HepG2 (cell line): ENCODE measurements around the gene NLRC3. TPM values are rescaled to one million over a fixed set of nuclear protein-coding genes. Genes with fewer than 3 reads are reported as not detected.

Source experiments
- ATAC-seq: fragments of 200-7000 bp; cut with Tn5 transposase; 3 replicates; pipeline ENCODE4 v1.9.1; 2020; ENCODE audit warnings: mild to moderate bottlenecking, moderate library complexity
- BruUV-seq: library from RNA; stranded (reverse); fragments of 400-500 nt; replicated peaks from 2 replicates; lab custom pipeline; 2021; lab: Mats Ljungman, UMichigan
- CTCF ChIA-PET: fragments of 300-600 bp; formaldehyde crosslinking; extraction: SDS; loops from one replicate; lab custom pipeline; 2021; ENCODE audit warnings: low total read pairs, inconsistent platforms, low intra/inter-chr PET ratio; lab: Yijun Ruan, JAX
- POLR2A ChIA-PET: fragments of 350-600 bp; sonication (Branson Sonifier 250); formaldehyde crosslinking; loops from one replicate; lab custom pipeline; 2020; ENCODE audit warnings: antibody characterized with exemption, inconsistent platforms; lab: Yijun Ruan, JAX
- DNase-seq: peaks from one replicate; pipeline ENCODE4 v3.0.0-alpha.2; 2015; ENCODE audit warnings: low spot score
- FAIRE-seq: peaks from 3 replicates; lab custom pipeline; 2011; peaks lifted over from hg19 to GRCh38; lab: Jason Lieb, UNC
- H2AFZ ChIP-seq: one replicate; pipeline ENCODE4 v1.6.1; 2011; ENCODE audit warnings: low read length, inconsistent platforms
- H3K27ac ChIP-seq: fragments of 300-600 bp; 3 replicates; pipeline ENCODE4 v1.8.0; 2011; ENCODE audit warnings: mixed run types, mild to moderate bottlenecking, mixed read lengths, low read length, inconsistent platforms; ENCODE audit not compliant: insufficient read depth; ENCODE audit errors: extremely low read length
- H3K27me3 ChIP-seq, 2 experiments: fragments of 200-600 bp in 1 of 2; 2 replicates in 1 of 2; 3 replicates in 1 of 2; pipeline versions ENCODE4 v1.6.0 to v1.8.0; 2011; ENCODE audit warnings: low read length in 2 of 2, mild to moderate bottlenecking in 2 of 2, moderate library complexity in 2 of 2, inconsistent platforms in 1 of 2; ENCODE audit not compliant: insufficient read depth in 2 of 2, control insufficient read depth in 1 of 2
- H3K36me3 ChIP-seq, 2 experiments: fragments of 200-600 bp in 1 of 2; replicated peaks in 1 of 2; 2 replicates in 1 of 2; 3 replicates in 1 of 2; pipeline versions ENCODE4 v1.5.1 to v1.8.0; 2011; ENCODE audit warnings: low read length in 2 of 2, inconsistent platforms in 1 of 2; ENCODE audit not compliant: insufficient read depth in 2 of 2, control insufficient read depth in 1 of 2
- H3K4me1 ChIP-seq: 2 replicates; pipeline ENCODE4 v1.5.1; 2012; ENCODE audit warnings: low read length, inconsistent platforms; ENCODE audit not compliant: insufficient read depth
- H3K4me2 ChIP-seq: 2 replicates; pipeline ENCODE4 v1.6.0; 2011; ENCODE audit warnings: low read depth, low read length, inconsistent platforms
- H3K4me3 ChIP-seq, 3 experiments: fragments of 200-600 bp in 1 of 3; sonication (generic), shearing (Covaris generic) in 1 of 3; replicated peaks in 1 of 3; 2 replicates each; pipeline ENCODE4 v1.5.1; 2011 to 2016; ENCODE audit warnings: low read length in 3 of 3, inconsistent platforms in 2 of 3, low read depth in 2 of 3, mild to moderate bottlenecking in 2 of 3, control low read depth in 1 of 3, mixed read lengths in 1 of 3; ENCODE audit not compliant: insufficient read depth in 1 of 3
- H3K79me2 ChIP-seq: one replicate; pipeline ENCODE4 v1.6.1; 2011; ENCODE audit warnings: low read length, inconsistent platforms; ENCODE audit not compliant: insufficient read depth
- H3K9ac ChIP-seq: 2 replicates; pipeline ENCODE4 v1.6.0; 2011; ENCODE audit warnings: mild to moderate bottlenecking, low read depth, low read length, inconsistent platforms; ENCODE audit not compliant: insufficient read depth
- H3K9me3 ChIP-seq: 2 replicates; pipeline ENCODE4 v1.5.1; 2012; ENCODE audit warnings: mild to moderate bottlenecking, low read length
- H4K20me1 ChIP-seq: 2 replicates; pipeline ENCODE4 v1.6.0; 2011; ENCODE audit warnings: inconsistent platforms, mild to moderate bottlenecking, low read length, moderate library complexity; ENCODE audit not compliant: insufficient read depth
- ARID2 ChIP-seq: sonication (generic); formaldehyde crosslinking; IDR thresholded peaks from 2 replicates; pipeline ENCODE4 v1.8.1; 2022; ENCODE audit warnings: mild to moderate bottlenecking, missing genetic modification reagents, borderline replicate concordance
- GABPB1 ChIP-seq: IDR thresholded peaks from 2 replicates; pipeline ENCODE4 v1.6.1; 2016; ENCODE audit warnings: mild to moderate bottlenecking, missing genetic modification reagents, moderate library complexity, missing compliant biosample characterization
- HOXA5 ChIP-seq: sonication (generic); formaldehyde crosslinking; IDR thresholded peaks from 2 replicates; pipeline ENCODE4 v1.4.0; 2020; ENCODE audit warnings: missing genetic modification reagents
- JUN ChIP-seq: sonication (generic); formaldehyde crosslinking; IDR thresholded peaks from 2 replicates; pipeline ENCODE4 v1.4.0; 2020; ENCODE audit warnings: mild to moderate bottlenecking, missing genetic modification reagents
- KLF9 ChIP-seq: IDR thresholded peaks from 2 replicates; pipeline ENCODE4 v1.6.1; 2016; ENCODE audit warnings: low read depth
- PBX2 ChIP-seq: IDR thresholded peaks from 2 replicates; pipeline ENCODE4 v1.6.1; 2016; ENCODE audit warnings: control low read depth
- SYNCRIP ChIP-seq: fragments of 200-400 bp; formaldehyde crosslinking; IDR thresholded peaks from 2 replicates; pipeline ENCODE4 v1.6.1; 2018; ENCODE audit warnings: mild to moderate bottlenecking, low read depth, low read length; ENCODE audit not compliant: insufficient read depth
- WIZ ChIP-seq: sonication (generic); formaldehyde crosslinking; IDR thresholded peaks from 2 replicates; pipeline ENCODE4 v1.5.1; 2020; ENCODE audit warnings: mild to moderate bottlenecking, missing genetic modification reagents
- ZBTB44 ChIP-seq: sonication (generic); formaldehyde crosslinking; IDR thresholded peaks from 2 replicates; pipeline ENCODE4 v1.4.0; 2020; ENCODE audit warnings: missing genetic modification reagents
- ZNF121 ChIP-seq: sonication (generic); formaldehyde crosslinking; IDR thresholded peaks from 2 replicates; pipeline ENCODE4 v1.5.0; 2020; ENCODE audit warnings: mild to moderate bottlenecking, missing genetic modification reagents
- ZNF512 ChIP-seq: sonication (generic); formaldehyde crosslinking; IDR thresholded peaks from 2 replicates; pipeline ENCODE4 v1.4.0; 2020; ENCODE audit warnings: mild to moderate bottlenecking, missing genetic modification reagents
- ZNF615 ChIP-seq: sonication (generic); formaldehyde crosslinking; IDR thresholded peaks from 2 replicates; pipeline ENCODE4 v1.5.0; 2020; ENCODE audit warnings: mild to moderate bottlenecking, missing genetic modification reagents, borderline replicate concordance
- WGBS: methylation state at CpG from one replicate; pipeline ENCODE4 v1.1.6; 2017; ENCODE audit warnings: low lambda C conversion rate; 5-methylcytosine and 5-hydroxymethylcytosine counted together
- in situ Hi-C: cut with HindIII; loops from 2 replicates; pipeline ENCODE4 v1.10.0; 2017; ENCODE audit warnings: low pct_unique_long_range_greater_than_20kb; ENCODE audit not compliant: extremely low pct_ligation_motif_present
- intact Hi-C: fragments of 100-400 bp; cut with micrococcal nuclease; formaldehyde crosslinking; loops from one replicate; pipeline ENCODE4 v1.10.0; 2022; ENCODE audit not compliant: unreplicated experiment
- polyA plus RNA-seq, 8 experiments: library from polyadenylated mRNA; depleted of rRNA in 3 of 8; stranded (reverse) in 7 of 8; unstranded in 1 of 8; fragments of >200 nt; fragmentation: Illumina TruSeq in 4 of 8; extraction: Trizol in 4 of 8; gene quantifications; 2 replicates each; pipeline versions ENCODE4 v1.2.1 to v1.2.3, GENCODE V29; 2011 to 2016; ENCODE audit warnings: low read depth in 4 of 8, missing spikeins in 1 of 8, mixed read lengths in 1 of 8; ENCODE audit not compliant: insufficient read depth in 1 of 8
- total RNA-seq, 5 experiments: library from RNA; depleted of rRNA; stranded (reverse); fragments of >200 nt; fragmentation: Illumina TruSeq; extraction: Trizol; gene quantifications; 2 replicates each; pipeline ENCODE4 v1.2.3, GENCODE V29; 2016; ENCODE audit warnings: low read depth in 1 of 5

Gene NLRC3
- total and polyA plus RNA-seq, 2 of the 13 experiments (the other 11 are each of a cell fraction or from before 2014, with no cell fraction given), result not detected

- DNase-seq (no peak), FAIRE-seq (no peak), ATAC-seq (no peak)
- H3K27me3 ChIP-seq, result no peaks in the 10 kb centered on the region; a peak in 1 of 5 replicates
- no peaks in the 10 kb centered on the region for H4K20me1 ChIP-seq
- peaks cover 2 to 4% of the 10 kb centered on the region in 2 experiments; a peak in 1 of 5 replicates for H3K36me3 ChIP-seq
- POLR2A ChIA-PET, result no interaction called here
- H2AFZ ChIP-seq, result no peak overlapping the region
- TF ChIP-seq ZNF121 (CRISPR knock-in tag) (peak; percentile 58; the same call in 1 of the 2 replicates), WIZ (no peak)
- CTCF ChIA-PET, result no interaction called here
- no peak overlapping the region for H3K4me3 ChIP-seq
- WGBS, result 96% methylated on average over 13 of the region's 16 CpGs
- H3K79me2 ChIP-seq, result no peaks in the 10 kb centered on the region
- intact Hi-C loops (no loop called here), in situ Hi-C loops (no loop called here)
- H3K4me2 ChIP-seq, result no peak overlapping the region
- no TSS peak for BruUV-seq
- H3K9me3 ChIP-seq, result no peaks in the 10 kb centered on the region
- H3K9ac ChIP-seq, result no peak overlapping the region
- H3K27ac ChIP-seq, result no peak overlapping the region
- H3K4me1 ChIP-seq, result no peaks in the 10 kb centered on the region
These were observed 6.3 kb upstream of the NLRC3 start for GRCh38 chr16:3583303-3584038.

GRCh38 chr16:3582276-3583165 is 5.3 kb upstream of the NLRC3 start:
- no peaks in the 10 kb centered on the region for H4K20me1 ChIP-seq
- DNase-seq (no peak), FAIRE-seq (no peak), ATAC-seq (no peak)
- no peak overlapping the region for H2AFZ ChIP-seq
- in situ Hi-C loops, result no loop called here
- ChIA-PET CTCF (no interaction called here), POLR2A (no interaction called here)
- no TSS peak for BruUV-seq
- intact Hi-C loops, result no loop called here
- H3K9me3 ChIP-seq, result no peaks in the 10 kb centered on the region
- no peak overlapping the region for H3K27ac ChIP-seq
- 94% methylated on average over 23 of the region's 36 CpGs for WGBS
- no peak overlapping the region for H3K9ac ChIP-seq
- H3K27me3 ChIP-seq, result no peaks in the 10 kb centered on the region; a peak in 2 of 5 replicates
- H3K79me2 ChIP-seq, result no peaks in the 10 kb centered on the region
- H3K4me1 ChIP-seq, result no peaks in the 10 kb centered on the region
- no peak overlapping the region for H3K4me3 ChIP-seq
- H3K36me3 ChIP-seq, result peaks cover 2 to 4% of the 10 kb centered on the region in 2 experiments; a peak in 1 of 5 replicates
- H3K4me2 ChIP-seq, result no peak overlapping the region
- TF ChIP-seq PBX2 (CRISPR knock-in tag) (no peak), ZNF512 (no peak), HOXA5 (no peak), ARID2 (CRISPR knock-in tag) (no peak), KLF9 (CRISPR knock-in tag) (no peak), ZNF615 (CRISPR knock-in tag) (no peak), JUN (CRISPR knock-in tag) (no peak), GABPB1 (no peak), ZBTB44 (CRISPR knock-in tag) (no peak), SYNCRIP (no peak)
